Lung microvascular endothelial cell (primary cell): ENCODE measurements around the gene SLC6A20. TPM values are rescaled to one million over a fixed set of nuclear protein-coding genes. Genes with fewer than 3 reads are reported as not detected.
A peak's percentile ranks its signal among the peaks of the same experiment; 100 is the strongest.

Source experiments
- DNase-seq, 2 donors: peaks; one replicate each; pipeline versions ENCODE4 v3.0.0 to v3.0.0-alpha.2; 2010; ENCODE audit warnings: low read depth in 2 of 2
- total RNA-seq: library from RNA; depleted of rRNA; stranded (reverse); fragments of >200 nt; gene quantifications from 2 replicates; pipeline ENCODE4 v1.2.1, GENCODE V29; 2014

The SLC6A20 gene
- total RNA-seq, 1 donor from 2014 or later: not detected

DNA sequence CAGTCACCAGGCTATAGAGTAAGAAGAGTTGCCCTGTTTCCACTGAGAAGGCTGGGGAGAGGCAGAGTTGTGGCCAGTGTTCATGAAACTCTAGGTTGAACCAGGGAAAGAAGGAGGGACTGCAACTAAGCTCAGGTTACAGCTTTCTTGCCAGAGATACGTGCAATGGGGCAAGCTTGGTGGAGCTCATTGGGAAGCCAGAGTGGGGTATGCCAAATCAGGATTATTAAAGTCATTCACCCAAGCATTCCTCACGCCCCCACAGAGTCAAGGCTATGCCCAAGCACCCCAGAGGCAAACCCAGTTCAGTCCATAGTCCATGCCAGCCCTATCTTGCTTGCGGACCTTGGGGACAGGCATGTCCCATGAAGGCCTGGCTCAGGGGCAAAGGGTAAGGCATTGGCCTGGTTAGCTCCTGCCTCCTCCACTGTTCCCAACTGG, 17.6 kb downstream of the SLC6A20 start:
- no peak for DNase-seq

GRCh38 chr3:45777746-45778386, 18.5 kb downstream of the SLC6A20 start:
- no peak for DNase-seq

DNA sequence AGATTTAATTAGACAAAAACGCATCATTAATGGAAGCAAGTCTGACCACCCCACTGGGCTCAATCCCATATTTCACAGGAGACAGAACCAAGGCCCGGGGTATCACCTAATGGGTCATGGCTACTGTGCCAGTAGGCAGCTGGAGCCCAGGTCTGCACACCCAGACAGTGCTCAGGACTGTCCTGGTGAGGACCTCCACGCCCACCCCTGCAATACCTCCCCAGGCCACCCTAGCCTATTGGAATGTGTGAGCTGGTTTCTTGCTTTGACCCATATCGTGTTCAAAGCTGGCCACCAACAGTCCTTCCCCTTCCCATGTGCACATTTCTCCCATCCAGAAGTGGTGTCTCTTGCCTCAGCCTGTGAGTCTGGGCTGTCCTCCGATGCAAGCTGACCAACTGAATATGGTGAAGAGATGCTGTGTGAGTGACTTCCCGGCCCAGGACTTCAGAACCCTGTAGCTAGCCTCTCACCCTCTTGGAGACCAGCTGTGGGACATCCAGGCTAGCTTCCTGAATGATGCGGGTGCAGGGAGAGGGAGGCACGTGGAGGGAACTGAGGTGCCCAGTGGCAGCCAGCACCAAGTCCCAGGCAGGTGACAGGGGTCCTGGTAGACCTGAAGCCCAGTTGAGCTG, 19.1 kb downstream of the SLC6A20 start:
- DNase-seq: no peak

GRCh38 chr3:45776611-45777010, 19.7 kb downstream of the SLC6A20 start:
- no peak for DNase-seq

DNA sequence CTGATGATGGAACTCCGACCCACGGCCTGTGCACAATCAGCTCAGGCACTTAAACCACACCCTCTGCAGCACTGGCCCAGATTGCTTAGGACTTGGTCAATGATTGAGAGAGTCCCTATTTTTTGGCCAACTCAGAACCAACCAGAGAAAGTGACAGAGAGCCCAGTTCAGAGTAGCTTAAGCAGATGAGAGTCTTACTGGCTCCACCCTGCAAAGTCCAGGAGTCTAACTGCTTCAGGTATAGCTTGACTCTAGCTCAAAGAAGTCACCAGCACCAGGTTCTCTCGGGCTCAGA, 20.1 kb downstream of the SLC6A20 start:
- DNase-seq: no peak

- no peak for DNase-seq
Observed at GRCh38 chr3:45775571-45776300, 20.6 kb downstream of the SLC6A20 start.

DNA sequence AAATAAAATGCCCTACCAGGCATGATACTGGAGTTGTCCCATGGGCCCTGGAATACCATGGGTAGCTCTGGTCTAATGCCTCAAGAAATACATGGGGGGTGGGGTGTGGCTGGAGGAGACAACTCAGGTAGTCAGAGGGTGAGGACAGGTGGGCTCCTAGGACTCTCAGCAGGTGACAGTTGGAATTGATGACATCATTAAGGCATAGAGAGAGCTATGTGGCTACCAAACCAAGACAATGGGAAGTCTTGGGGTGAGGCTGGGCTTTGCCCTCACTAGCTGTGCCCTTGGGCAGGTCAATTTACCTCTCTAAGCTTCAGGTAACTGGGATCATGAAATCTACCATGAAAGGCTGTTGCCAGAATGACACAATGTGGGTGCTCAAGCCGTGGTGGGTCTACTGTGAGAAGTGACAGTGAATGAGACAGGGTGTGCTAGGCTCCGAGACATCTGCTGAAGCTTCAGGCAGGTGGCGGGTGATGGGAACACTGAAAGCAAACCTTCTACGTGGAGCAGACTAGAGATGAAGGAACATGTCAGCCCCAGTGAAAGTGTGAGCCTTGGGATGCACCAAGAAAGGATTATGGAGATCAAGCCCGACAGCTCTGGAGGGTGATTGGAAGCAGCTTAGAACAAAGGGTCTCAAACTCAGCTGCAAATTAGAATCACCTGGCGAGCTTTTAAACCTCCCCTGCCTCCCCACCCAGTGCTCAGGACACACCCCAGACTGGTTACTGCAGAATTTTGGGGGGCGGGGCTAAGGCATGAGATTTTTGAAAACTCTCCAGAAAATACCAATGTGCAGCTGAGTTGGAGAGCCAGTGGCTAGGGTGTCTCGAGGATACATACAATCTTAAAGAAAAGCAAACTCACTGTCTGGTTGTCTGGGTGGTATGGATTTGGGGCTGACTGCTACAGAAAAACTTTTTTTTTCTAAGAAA, 21.5 kb downstream of the SLC6A20 start:
- DNase-seq: no peak

GRCh38 chr3:45773714-45774449, 22.5 kb downstream of the SLC6A20 start:
- DNase-seq: peak in 1 of 2 donors; percentile 67

GRCh38 chr3:45773072-45773471, 23.3 kb downstream of the SLC6A20 start:
- DNase-seq: peak in 1 of 2 donors; percentile 61

- no peak for DNase-seq
Observed at GRCh38 chr3:45772341-45773035, 23.8 kb downstream of the SLC6A20 start.

GRCh38 chr3:45771831-45772230, 24.5 kb downstream of the SLC6A20 start:
- DNase-seq: no peak

DNA sequence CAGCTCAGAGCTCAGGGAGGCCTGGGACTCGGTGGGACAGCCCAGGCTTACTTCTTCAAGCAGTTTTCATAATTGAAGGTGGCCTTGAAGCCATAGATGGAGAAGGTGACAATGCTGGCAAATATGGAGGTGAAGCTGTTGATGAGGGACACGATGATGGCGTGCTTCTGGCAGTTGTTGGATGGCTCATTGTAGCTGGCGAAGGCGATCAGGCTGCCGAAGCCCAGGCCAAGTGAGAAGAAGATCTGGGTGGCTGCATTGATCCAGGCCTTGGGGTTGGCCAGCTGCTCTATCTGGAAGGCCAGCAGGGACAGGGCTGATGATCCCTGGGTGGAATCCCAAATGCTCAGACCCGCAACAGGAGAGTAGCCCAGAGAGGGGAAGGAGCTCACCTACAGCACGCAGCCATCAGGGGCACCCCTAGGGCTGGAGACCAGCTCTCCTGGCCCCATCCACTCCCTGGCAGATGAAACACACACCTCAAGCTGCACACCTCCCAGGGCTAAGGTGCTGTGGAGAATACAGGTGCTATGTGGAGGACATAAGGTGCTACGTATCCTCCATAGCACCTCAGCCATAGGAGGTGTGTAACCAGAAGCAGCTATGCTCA, 25.1 kb downstream of the SLC6A20 start:
- no peak for DNase-seq

DNA sequence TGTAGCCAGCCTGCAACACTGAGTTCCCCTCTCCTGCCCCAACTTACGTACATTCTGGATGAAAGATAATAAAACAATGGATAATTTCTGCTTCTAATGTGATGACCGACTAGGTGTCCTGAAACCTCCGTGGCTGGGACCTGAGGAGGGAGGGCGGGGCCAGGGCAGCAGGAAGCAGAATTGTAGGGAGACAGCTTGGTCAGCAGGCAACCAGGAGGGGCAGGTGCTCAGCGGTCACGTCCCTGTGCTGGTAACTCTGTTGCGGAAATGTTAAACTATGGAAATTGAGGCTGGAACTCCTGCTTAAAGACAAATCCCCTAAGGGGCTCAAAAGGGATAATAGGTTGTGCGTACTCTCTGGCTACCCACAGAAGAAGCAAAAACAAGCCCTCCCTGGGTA, 30.4 kb downstream of the SLC6A20 start:
- no peak for DNase-seq

DNA sequence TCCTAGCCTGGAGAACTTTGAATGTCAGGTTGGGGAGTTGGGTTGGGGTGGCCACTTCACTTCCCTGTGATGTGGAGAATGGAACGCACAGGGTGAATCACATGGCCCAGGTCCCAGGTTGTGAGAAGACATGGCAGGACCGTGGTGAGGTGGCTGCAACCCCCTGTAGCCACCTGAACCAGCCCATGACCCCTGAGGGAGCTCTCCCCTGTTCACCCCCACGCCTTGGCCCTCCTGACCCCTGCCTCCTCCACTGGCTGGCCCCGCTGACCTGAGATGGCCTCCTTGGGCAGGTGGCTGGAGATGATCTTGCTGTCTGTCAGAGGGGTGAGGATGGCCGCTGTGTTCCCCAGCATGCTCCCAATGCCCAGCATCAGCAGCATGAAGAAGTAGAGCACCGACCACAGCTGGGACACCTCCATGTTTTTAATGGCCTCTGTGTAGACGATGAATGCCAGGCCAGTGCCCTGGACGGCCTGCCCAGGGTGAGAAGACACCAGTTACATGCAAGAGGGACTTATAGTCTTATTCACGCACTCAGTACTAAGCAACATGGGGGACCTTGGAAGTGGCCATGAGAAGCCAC, 31.0 kb downstream of the SLC6A20 start:
- no peak for DNase-seq

DNA sequence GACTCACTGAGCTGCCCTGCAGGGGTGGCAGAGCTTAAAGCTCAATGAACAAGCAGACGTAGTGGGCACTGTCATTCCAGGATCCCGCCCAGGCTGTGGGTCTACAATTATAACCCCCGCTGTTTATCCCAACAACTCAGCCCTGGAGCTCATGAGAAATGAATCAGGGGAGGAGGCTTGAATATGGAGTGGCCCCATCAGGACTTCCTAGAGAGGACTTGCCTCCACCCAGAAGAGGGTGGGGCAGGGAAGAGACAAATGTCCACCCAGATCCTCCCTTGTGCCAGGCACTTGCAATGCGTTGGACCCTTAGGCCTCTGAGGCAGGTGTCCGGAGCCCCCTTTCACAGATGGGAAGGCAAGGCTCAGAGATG, 33.0 kb downstream of the SLC6A20 start:
- DNase-seq: no peak

DNA sequence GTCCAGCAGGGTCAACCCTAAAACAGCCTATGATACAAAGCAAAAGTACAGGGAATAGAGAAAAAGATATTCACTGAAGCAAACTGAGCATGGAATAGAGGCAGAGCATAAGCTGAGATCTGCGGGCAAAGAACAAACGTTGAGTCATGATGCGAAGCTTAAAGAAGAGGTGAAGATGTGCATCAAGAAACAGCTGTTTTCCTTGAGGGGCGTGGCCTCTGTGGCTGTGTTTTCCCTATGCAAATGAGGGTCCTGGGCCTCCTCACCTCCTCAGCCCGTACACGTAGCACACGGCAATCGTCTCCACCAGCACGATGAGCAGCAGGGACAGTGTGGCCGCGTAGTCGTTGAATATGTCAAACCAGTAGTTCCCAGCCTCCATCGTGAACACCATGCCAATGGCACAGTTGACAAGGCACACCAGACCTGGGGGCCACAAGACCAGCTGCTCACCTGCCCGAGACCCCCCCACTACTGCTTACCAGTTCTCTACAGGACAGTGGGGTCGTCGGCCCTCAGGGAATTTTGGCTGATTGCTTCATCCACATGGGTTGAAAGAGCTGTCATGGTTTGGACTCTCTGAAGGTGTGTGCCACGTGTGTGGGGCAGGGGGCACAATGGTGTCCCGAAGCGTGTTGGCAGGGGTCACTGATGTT, 33.6 kb downstream of the SLC6A20 start:
- no peak for DNase-seq

DNA sequence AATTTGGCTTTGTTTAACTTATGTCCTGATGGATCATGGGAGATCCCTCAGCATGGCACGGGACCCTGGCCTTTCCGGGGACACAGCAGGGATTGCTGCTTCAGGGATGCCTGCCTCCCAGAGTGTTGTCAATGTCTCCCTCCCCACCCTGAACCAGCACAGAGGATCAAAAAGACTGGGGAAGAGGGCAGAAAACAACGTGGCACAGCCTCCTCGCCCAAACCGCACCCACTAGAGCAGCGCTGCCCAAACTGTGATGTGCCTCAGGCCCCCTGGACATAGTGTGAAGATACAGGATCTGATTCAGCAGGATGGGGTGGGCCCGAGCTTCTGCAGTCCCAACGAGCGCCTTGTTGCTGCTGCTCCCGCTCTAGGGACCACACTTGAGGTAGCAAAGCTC, 34.5 kb downstream of the SLC6A20 start:
- DNase-seq: no peak

GRCh38 chr3:45760878-45761711, 35.2 kb downstream of the SLC6A20 start:
- DNase-seq: peak; percentile 80 to 84
